GM21528 (cell line): ENCODE results near the gene PCSK5.
A peak's percentile ranks its signal among the peaks of the same experiment; 100 is the strongest.
"Not testable (repeated sequence)": the region's sequence is repeated elsewhere in the genome, so short reads cannot be mapped to it uniquely, and the experiment has no call there.

Source experiments
- ATAC-seq: cut with Tn5 transposase; IDR thresholded peaks from one replicate; pipeline ENCODE4 v1.9.1; 2021; ENCODE audit warnings: mild to moderate bottlenecking, moderate library complexity; ENCODE audit not compliant: unreplicated experiment, low FRiP score

Gene PCSK5

GRCh38 chr9:76292658-76293057 lies 402.2 kb downstream of the PCSK5 start:
- no peak for ATAC-seq

- no peak for ATAC-seq
Observed at GRCh38 chr9:76294301-76294700, 403.8 kb downstream of the PCSK5 start.

GRCh38 chr9:76296561-76297310 lies 406.3 kb downstream of the PCSK5 start:
- no peak for ATAC-seq

GRCh38 chr9:76297721-76298239 lies 407.3 kb downstream of the PCSK5 start:
- no peak for ATAC-seq

GRCh38 chr9:76298521-76299144 lies 408.2 kb downstream of the PCSK5 start:
- no peak for ATAC-seq

GRCh38 chr9:76302543-76302942 lies 412.1 kb downstream of the PCSK5 start:
- no peak for ATAC-seq

GRCh38 chr9:76302947-76303550 lies 412.6 kb downstream of the PCSK5 start:
- ATAC-seq, result peak; percentile 68

- ATAC-seq, result not testable (repeated sequence)
Observed at GRCh38 chr9:76307047-76307446, 416.6 kb downstream of the PCSK5 start.

GRCh38 chr9:76310577-76310976 lies 420.1 kb downstream of the PCSK5 start:
- ATAC-seq, result no peak

- ATAC-seq, result no peak
Observed at GRCh38 chr9:76310991-76311390, 420.5 kb downstream of the PCSK5 start.

GRCh38 chr9:76311537-76311936 lies 421.1 kb downstream of the PCSK5 start:
- no peak for ATAC-seq

- ATAC-seq, result no peak
Observed at GRCh38 chr9:76313771-76314170, 423.3 kb downstream of the PCSK5 start.

- ATAC-seq, result no peak
Observed at GRCh38 chr9:76314321-76314720, 423.8 kb downstream of the PCSK5 start.

GRCh38 chr9:76316069-76316468 lies 425.6 kb downstream of the PCSK5 start:
- no peak for ATAC-seq

GRCh38 chr9:76319466-76319865 lies 429.0 kb downstream of the PCSK5 start:
- not testable (repeated sequence) for ATAC-seq

GRCh38 chr9:76321195-76321828 lies 430.8 kb downstream of the PCSK5 start:
- ATAC-seq, result no peak

GRCh38 chr9:76322810-76323209 lies 432.3 kb downstream of the PCSK5 start:
- no peak for ATAC-seq

GRCh38 chr9:76323490-76323889 lies 433.0 kb downstream of the PCSK5 start:
- no peak for ATAC-seq

GRCh38 chr9:76324030-76324429 lies 433.6 kb downstream of the PCSK5 start:
- ATAC-seq, result not testable (repeated sequence)

- ATAC-seq, result no peak
Observed at GRCh38 chr9:76330034-76330433, 439.6 kb downstream of the PCSK5 start.

GRCh38 chr9:76333388-76333787 lies 442.9 kb downstream of the PCSK5 start:
- ATAC-seq, result no peak
